H1 (cell line): ENCODE results near the gene BDKRB1. TPM values are rescaled to one million over a fixed set of nuclear protein-coding genes. Genes with fewer than 3 reads are reported as not detected.

Source experiments
- CTCF ChIA-PET: fragments of 300-600 bp; sonication (Branson Sonifier 250); formaldehyde crosslinking; loops from one replicate; lab custom pipeline; 2021; ENCODE audit not compliant: partially characterized antibody; lab: Charles Lee
- POLR2A ChIA-PET: fragments of 300-600 bp; sonication (Branson Sonifier 250); formaldehyde crosslinking; loops from one replicate; lab custom pipeline; 2021; ENCODE audit warnings: inconsistent platforms; ENCODE audit not compliant: partially characterized antibody; lab: Charles Lee
- DNase-seq, 2 experiments: peaks; one replicate each; pipeline versions ENCODE4 v3.0.0 to v3.0.0-alpha.2; 2010 to 2022; ENCODE audit warnings: low spot score in 2 of 2, low read depth in 1 of 2, mixed read lengths in 1 of 2
- FAIRE-seq: peaks from 2 replicates; lab custom pipeline; 2011; peaks lifted over from hg19 to GRCh38; lab: Jason Lieb, UNC
- H2AFZ ChIP-seq: 2 replicates; pipeline ENCODE4 v1.8.1; 2012; ENCODE audit warnings: low read length, inconsistent platforms
- H2AK5ac ChIP-seq: 2 replicates; pipeline ENCODE4 v1.6.1; 2013; ENCODE audit warnings: low read depth, low read length
- H2BK120ac ChIP-seq: replicated peaks from 2 replicates; pipeline ENCODE3; 2013; ENCODE audit warnings: low read depth, low read length, inconsistent platforms
- H2BK12ac ChIP-seq: 2 replicates; pipeline ENCODE4 v1.6.1; 2013; ENCODE audit warnings: low read depth, low read length
- H2BK15ac ChIP-seq: 2 replicates; pipeline ENCODE4 v1.6.1; 2013; ENCODE audit warnings: low read length
- H2BK20ac ChIP-seq: 2 replicates; pipeline ENCODE4 v1.6.1; 2013; ENCODE audit warnings: low read length
- H2BK5ac ChIP-seq: 2 replicates; pipeline ENCODE4 v1.6.1; 2013; ENCODE audit warnings: low read depth, low read length
- H3K14ac ChIP-seq: 2 replicates; pipeline ENCODE4 v1.6.1; 2013; ENCODE audit warnings: inconsistent platforms; ENCODE audit not compliant: insufficient read length
- H3K18ac ChIP-seq: 2 replicates; pipeline ENCODE4 v1.6.1; 2013; ENCODE audit warnings: low read length; ENCODE audit errors: extremely low read depth
- H3K23ac ChIP-seq: 2 replicates; pipeline ENCODE4 v1.6.1; 2013; ENCODE audit warnings: inconsistent platforms; ENCODE audit not compliant: insufficient read length
- H3K23me2 ChIP-seq: 2 replicates; pipeline ENCODE4 v1.6.1; 2013; ENCODE audit warnings: low read depth, low read length
- H3K27ac ChIP-seq: 2 replicates; pipeline ENCODE4 v1.6.1; 2011; ENCODE audit warnings: low read depth, low read length, inconsistent platforms
- H3K27me3 ChIP-seq, 4 experiments: replicated peaks in 1 of 4; 1 replicate in 1 of 4; 2 replicates in 3 of 4; pipeline versions ENCODE4 v1.6.1 to v1.8.1; 2011 to 2013; ENCODE audit warnings: low read length in 3 of 4, mild to moderate bottlenecking in 3 of 4, inconsistent platforms in 2 of 4, mixed read lengths in 2 of 4, moderate library complexity in 1 of 4; ENCODE audit not compliant: control insufficient read depth in 3 of 4, insufficient read depth in 3 of 4; ENCODE audit errors: extremely low read depth in 1 of 4
- H3K36me3 ChIP-seq, 4 experiments: 2 replicates each; pipeline versions ENCODE4 v1.6.1 to v1.8.1; 2011 to 2013; ENCODE audit warnings: mild to moderate bottlenecking in 4 of 4, low read length in 3 of 4, moderate library complexity in 2 of 4, control low read depth in 1 of 4, inconsistent platforms in 1 of 4; ENCODE audit not compliant: insufficient read depth in 4 of 4, control insufficient read depth in 2 of 4
- H3K4ac ChIP-seq: replicated peaks from 2 replicates; pipeline ENCODE3; 2013; ENCODE audit warnings: low read length, low read depth, mixed read lengths, inconsistent platforms; ENCODE audit not compliant: insufficient read length
- H3K4me1 ChIP-seq, 4 experiments: replicated peaks in 1 of 4; 1 replicate in 1 of 4; 2 replicates in 3 of 4; pipeline versions ENCODE4 v1.6.1 to v1.8.1; 2011 to 2013; ENCODE audit warnings: low read length in 3 of 4, inconsistent platforms in 2 of 4, mixed read lengths in 1 of 4; ENCODE audit not compliant: insufficient read depth in 4 of 4, control insufficient read depth in 3 of 4
- H3K4me2 ChIP-seq, 2 experiments: 2 replicates each; pipeline versions ENCODE4 v1.6.1 to v1.8.1; 2011 to 2013; ENCODE audit warnings: low read depth in 2 of 2, low read length in 2 of 2, control low read depth in 1 of 2, inconsistent platforms in 1 of 2, mild to moderate bottlenecking in 1 of 2; ENCODE audit not compliant: insufficient read depth in 1 of 2
- H3K4me3 ChIP-seq, 4 experiments: fragments of 200-600, 300-600 bp in 1 of 4; sonication (generic), shearing (Covaris generic), sonication (Bioruptor Twin) in 1 of 4; 2 replicates each; pipeline versions ENCODE4 v1.5.1 to v1.8.1; 2011 to 2016; ENCODE audit warnings: low read length in 4 of 4, low read depth in 3 of 4, control low read depth in 2 of 4, inconsistent platforms in 2 of 4, mild to moderate bottlenecking in 2 of 4, mixed read lengths in 1 of 4, moderate library complexity in 1 of 4; ENCODE audit not compliant: insufficient read depth in 2 of 4; ENCODE audit errors: extremely low read depth in 1 of 4
- H3K56ac ChIP-seq: replicated peaks from 2 replicates; pipeline ENCODE3; 2013; ENCODE audit warnings: low read depth, mild to moderate bottlenecking, mixed read lengths, low read length, inconsistent platforms; ENCODE audit not compliant: insufficient read length
- H3K79me1 ChIP-seq: 2 replicates; pipeline ENCODE4 v1.6.1; 2013; ENCODE audit warnings: low read depth, low read length, control low read depth
- H3K79me2 ChIP-seq, 2 experiments: 2 replicates each; pipeline versions ENCODE4 v1.6.1 to v1.8.1; 2012 to 2013; ENCODE audit warnings: low read length in 2 of 2, mild to moderate bottlenecking in 2 of 2, inconsistent platforms in 1 of 2; ENCODE audit not compliant: insufficient read depth in 2 of 2, control insufficient read depth in 1 of 2
- H3K9ac ChIP-seq, 4 experiments: replicated peaks in 1 of 4; 1 replicate in 1 of 4; 2 replicates in 3 of 4; pipeline versions ENCODE4 v1.6.1 to v1.8.1; 2011 to 2013; ENCODE audit warnings: low read depth in 3 of 4, low read length in 3 of 4, control low read depth in 2 of 4, mild to moderate bottlenecking in 2 of 4, moderate library complexity in 2 of 4, inconsistent platforms in 1 of 4; ENCODE audit errors: extremely low read depth in 1 of 4
- H3K9me3 ChIP-seq, 2 experiments: 2 replicates each; pipeline versions ENCODE4 v1.6.1 to v1.8.1; 2012 to 2013; ENCODE audit warnings: mild to moderate bottlenecking in 2 of 2, moderate library complexity in 2 of 2, control low read depth in 1 of 2, inconsistent platforms in 1 of 2, low read depth in 1 of 2, low read length in 1 of 2, mixed read lengths in 1 of 2; ENCODE audit not compliant: insufficient read depth in 2 of 2
- H4K20me1 ChIP-seq, 2 experiments: replicated peaks in 1 of 2; 2 replicates each; pipeline versions ENCODE3 to v1.8.1; 2011 to 2013; ENCODE audit warnings: inconsistent platforms in 2 of 2, low read length in 2 of 2, mild to moderate bottlenecking in 1 of 2; ENCODE audit not compliant: insufficient read depth in 2 of 2, control insufficient read depth in 1 of 2
- H4K5ac ChIP-seq: 2 replicates; pipeline ENCODE4 v1.6.1; 2013; ENCODE audit warnings: low read length, low read depth, mixed read lengths, inconsistent platforms; ENCODE audit not compliant: insufficient read length
- H4K8ac ChIP-seq: 2 replicates; pipeline ENCODE4 v1.8.0; 2013; ENCODE audit warnings: mild to moderate bottlenecking, moderate library complexity, low read length, inconsistent platforms; ENCODE audit not compliant: insufficient read depth; ENCODE audit errors: extremely low read depth
- H4K91ac ChIP-seq: replicated peaks from 2 replicates; pipeline ENCODE3; 2013; ENCODE audit warnings: low read length, mixed read lengths, inconsistent platforms; ENCODE audit not compliant: insufficient read length
- KDM5A ChIP-seq: fragments of 200-600 bp; IDR thresholded peaks from 2 replicates; pipeline ENCODE4 v1.7.1; 2012; ENCODE audit warnings: mild to moderate bottlenecking, low read length, inconsistent platforms, mixed read lengths
- SP1 ChIP-seq: IDR thresholded peaks from 2 replicates; pipeline ENCODE4 v1.6.1; 2011; ENCODE audit warnings: low read depth, low read length
- WGBS, 2 experiments: shearing (Covaris generic) in 1 of 2; methylation state at CpG; one replicate each; pipeline versions ENCODE4 v1.1.6 to v1.1.7; 2013 to 2015; ENCODE audit warnings: low lambda C conversion rate in 2 of 2, mixed read lengths in 2 of 2, inconsistent platforms in 1 of 2, low coverage in 1 of 2, missing lambda C conversion rate in 1 of 2; ENCODE audit not compliant: insufficient replicate concordance in 2 of 2, insufficient coverage in 1 of 2, insufficient read length in 1 of 2; ENCODE audit errors: extremely low coverage in 1 of 2, missing lambda C conversion rate in 1 of 2; 5-methylcytosine and 5-hydroxymethylcytosine counted together
- polyA plus RNA-seq, 7 experiments: library from polyadenylated mRNA; depleted of rRNA in 3 of 7; stranded (reverse) in 5 of 7; unstranded in 2 of 7; fragments of >200 nt in 5 of 7; fragments of 200-250 nt in 2 of 7; gene quantifications; 1 replicate in 5 of 7; 2 replicates in 1 of 7; 4 replicates in 1 of 7; pipeline versions ENCODE4 v1.2.1 to v1.2.3, GENCODE V29; 2011 to 2013; ENCODE audit warnings: missing spikeins in 2 of 7, mixed read lengths in 2 of 7
- total RNA-seq: library from RNA; stranded (reverse); fragmentation: NEBNext Ultra II Directional; extraction: Animal tissue kit (Norgen Biotek cat#: 25700); gene quantifications from 2 replicates; pipeline ENCODE4 v1.2.1, GENCODE V29; 2021

The BDKRB1 gene
- total and polyA plus RNA-seq, 2 of the 8 experiments (the other 6 are each of a cell fraction or from before 2014, with no cell fraction given) = 0.27 TPM; not detected in 1

- 81% methylated on average over 4 of the region's 4 CpGs; no CpG with 5 or more reads in 1 of the 2 experiments for WGBS, 2 experiments
- H2AK5ac ChIP-seq = no peak overlapping the region
- H4K20me1 ChIP-seq = no peaks in the 10 kb centered on the region
- H3K23me2 ChIP-seq = 0 out of 2 replicates have a peak, but pooled peaks cover 2% of the 10 kb centered on the region
- H3K18ac ChIP-seq = no peak overlapping the region; the same call in none of the 2 replicates
- no peaks in the 10 kb centered on the region for H3K79me1 ChIP-seq
- peak overlapping the region; percentile 83 for H4K91ac ChIP-seq
- no peak overlapping the region for H2BK15ac ChIP-seq
- DNase-seq (no peak), FAIRE-seq (no peak)
- no peak overlapping the region for H3K4ac ChIP-seq
- ChIA-PET CTCF (interaction anchor here (0.6 to 2.7 kb wide), 9 partner anchors 10 to 235 kb away, joined by 3 to 9 read pairs (median 3); no protein-coding TSS in a partner anchor), POLR2A (interaction anchor here (0.7 kb wide), 1 partner anchor 9 kb away, joined by 3 read pairs; no protein-coding TSS in a partner anchor)
- H3K4me3 ChIP-seq = no peak overlapping the region
- TF ChIP-seq SP1 (peak; percentile 73; the same call in 1 of the 2 replicates), KDM5A (no peak)
- H3K79me2 ChIP-seq = no peaks in the 10 kb centered on the region
- no peak overlapping the region for H2BK120ac ChIP-seq
- no peak overlapping the region for H2BK5ac ChIP-seq
- no peaks in the 10 kb centered on the region for H3K36me3 ChIP-seq
- H3K23ac ChIP-seq = no peak overlapping the region
- 0 out of 4 replicates have a peak overlapping the region, but pooled peaks of 1 of the 2 experiments have one; percentile 24 for H3K4me2 ChIP-seq
- H3K4me1 ChIP-seq = peaks cover 0 to 5% (median 0%) of the 10 kb centered on the region in 4 experiments; a peak in 1 of 7 replicates
- no peak overlapping the region for H3K14ac ChIP-seq
- H3K27ac ChIP-seq = no peak overlapping the region
- H2AFZ ChIP-seq = 0 out of 2 replicates have a peak overlapping the region, but pooled peaks have one; percentile 50
- H2BK20ac ChIP-seq = 0 out of 2 replicates have a peak overlapping the region, but pooled peaks have one; percentile 55
- peak overlapping the region; percentile 84; the same call in 1 of the 2 replicates for H2BK12ac ChIP-seq
- no peak overlapping the region for H4K8ac ChIP-seq
- H3K9me3 ChIP-seq = no peaks in the 10 kb centered on the region; a peak in 1 of 4 replicates
- H4K5ac ChIP-seq = no peak overlapping the region
- no peak overlapping the region for H3K56ac ChIP-seq
- H3K27me3 ChIP-seq = no peaks in the 10 kb centered on the region
- H3K9ac ChIP-seq = no peak overlapping the region
These were observed 20.6 kb upstream of the BDKRB1 start for GRCh38 chr14:96235426-96235825.
